Memory B cell (primary cell): ENCODE results near the gene REG4.

Experiments used
- ATAC-seq: fragments of 150-1000 bp; cut with Tn5 transposase; 2 replicates; pipeline ENCODE4 v1.10.0; 2021; ENCODE audit warnings: low read depth, mild to moderate bottlenecking, moderate library complexity
- DNase-seq, 2 donors: peaks; one replicate each; pipeline ENCODE4 v3.0.0; 2022; ENCODE audit warnings: low spot score in 2 of 2
- H3K27ac Mint-ChIP-seq: one replicate; pipeline ENCODE4 v1.8.0; 2022; ENCODE audit warnings: mild to moderate bottlenecking, moderate library complexity, mixed read lengths
- H3K27me3 Mint-ChIP-seq: one replicate; pipeline ENCODE4 v1.8.0; 2022; ENCODE audit warnings: mixed read lengths
- H3K36me3 Mint-ChIP-seq: one replicate; pipeline ENCODE4 v1.8.0; 2022; ENCODE audit warnings: mild to moderate bottlenecking, mixed read lengths
- H3K4me1 Mint-ChIP-seq: one replicate; pipeline ENCODE4 v1.8.0; 2022; ENCODE audit warnings: mixed read lengths
- H3K4me3 Mint-ChIP-seq: one replicate; pipeline ENCODE4 v1.8.0; 2022; ENCODE audit warnings: mild to moderate bottlenecking, moderate library complexity, mixed read lengths
- H3K9me3 Mint-ChIP-seq: one replicate; pipeline ENCODE4 v1.8.0; 2022; ENCODE audit warnings: mixed read lengths

Gene REG4

GRCh38 chr1:119822406-119822805 is 11.1 kb upstream of the REG4 start:
- no peaks in the 10 kb centered on the region for H3K4me1 Mint-ChIP-seq
- H3K27ac Mint-ChIP-seq: no peak overlapping the region
- no peaks in the 10 kb centered on the region for H3K9me3 Mint-ChIP-seq
- DNase-seq: no peak
- H3K27me3 Mint-ChIP-seq: peaks cover 5% of the 10 kb centered on the region
- no peak for ATAC-seq
- no peaks in the 10 kb centered on the region for H3K36me3 Mint-ChIP-seq
- H3K4me3 Mint-ChIP-seq: no peak overlapping the region

DNA sequence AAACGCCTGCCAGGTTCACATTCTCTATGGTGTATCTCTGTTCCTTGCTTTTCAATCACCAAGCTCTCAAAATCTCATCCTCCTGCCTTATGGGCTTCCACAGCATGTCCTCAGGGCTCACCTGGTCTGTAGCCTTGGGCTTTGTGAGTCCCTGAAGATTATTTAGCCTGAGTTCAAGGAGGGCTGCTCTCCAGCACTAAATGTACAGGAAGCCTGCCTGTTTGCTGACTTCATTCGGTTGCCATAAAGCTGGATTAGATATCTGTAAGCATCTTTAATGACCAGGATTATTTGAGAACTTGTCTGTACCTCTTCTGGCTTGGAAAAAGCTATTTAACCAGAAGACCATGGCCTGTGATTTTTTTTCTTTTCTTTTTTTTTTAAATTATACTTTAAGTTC is 6.9 kb upstream of the REG4 start:
- H3K27ac Mint-ChIP-seq: no peak overlapping the region
- H3K4me1 Mint-ChIP-seq: peaks cover 2% of the 10 kb centered on the region
- DNase-seq (no peak), ATAC-seq (no peak)
- no peaks in the 10 kb centered on the region for H3K36me3 Mint-ChIP-seq
- H3K4me3 Mint-ChIP-seq: no peak overlapping the region
- no peaks in the 10 kb centered on the region for H3K9me3 Mint-ChIP-seq
- H3K27me3 Mint-ChIP-seq: peaks cover 5% of the 10 kb centered on the region

GRCh38 chr1:119816407-119816806 is 5.1 kb upstream of the REG4 start:
- DNase-seq: no peak
- H3K27ac Mint-ChIP-seq: no peak overlapping the region
- H3K9me3 Mint-ChIP-seq: no peaks in the 10 kb centered on the region
- H3K36me3 Mint-ChIP-seq: no peaks in the 10 kb centered on the region
- H3K27me3 Mint-ChIP-seq: peaks cover 3% of the 10 kb centered on the region
- peaks cover 2% of the 10 kb centered on the region for H3K4me1 Mint-ChIP-seq
- ATAC-seq: no peak
- H3K4me3 Mint-ChIP-seq: no peak overlapping the region

GRCh38 chr1:119815928-119816327 is 4.7 kb upstream of the REG4 start:
- no peak for ATAC-seq
- H3K4me3 Mint-ChIP-seq: no peak overlapping the region
- H3K27ac Mint-ChIP-seq: no peak overlapping the region

GRCh38 chr1:119815361-119815760 is 4.1 kb upstream of the REG4 start:
- no peak overlapping the region for H3K4me3 Mint-ChIP-seq
- no peak for ATAC-seq
- H3K27me3 Mint-ChIP-seq: peaks cover 3% of the 10 kb centered on the region
- no peak overlapping the region for H3K27ac Mint-ChIP-seq
- H3K9me3 Mint-ChIP-seq: no peaks in the 10 kb centered on the region
- H3K36me3 Mint-ChIP-seq: no peaks in the 10 kb centered on the region
- H3K4me1 Mint-ChIP-seq: peaks cover 2% of the 10 kb centered on the region
- DNase-seq: no peak

More at GRCh38 chr1:119815928-119816327, 4.7 kb upstream of the REG4 start:
- no peak for DNase-seq
- Mint-ChIP-seq H3K9me3 (no peaks in the 10 kb centered on the region), H3K27me3 (peaks cover 3% of the 10 kb centered on the region), H3K36me3 (no peaks in the 10 kb centered on the region), H3K4me1 (peaks cover 2% of the 10 kb centered on the region)

DNA sequence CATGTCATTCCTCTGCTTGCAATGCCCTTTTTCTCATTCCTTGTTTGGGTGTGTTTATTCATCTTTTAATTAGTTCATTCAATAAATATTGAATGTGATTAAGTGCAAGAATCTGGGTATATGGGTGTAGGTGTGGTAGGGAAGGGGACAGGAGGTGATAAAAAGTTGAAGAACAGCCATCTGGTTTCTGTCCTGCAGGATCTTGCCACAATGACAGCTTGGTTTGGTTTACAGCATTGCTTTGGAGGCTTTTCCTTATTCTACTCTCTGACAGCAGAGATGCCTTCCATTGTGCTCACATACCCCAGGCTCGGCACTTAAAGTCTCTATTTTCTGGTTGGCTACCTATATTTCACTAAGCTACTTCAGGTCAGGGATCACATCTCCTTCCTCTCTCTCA is 3.0 kb upstream of the REG4 start:
- Mint-ChIP-seq H3K4me1 (peaks cover 2% of the 10 kb centered on the region), H3K9me3 (no peaks in the 10 kb centered on the region), H3K27me3 (peaks cover 3% of the 10 kb centered on the region), H3K27ac (no peak overlapping the region), H3K4me3 (no peak overlapping the region), H3K36me3 (no peaks in the 10 kb centered on the region)
- ATAC-seq (no peak), DNase-seq (no peak)

DNA sequence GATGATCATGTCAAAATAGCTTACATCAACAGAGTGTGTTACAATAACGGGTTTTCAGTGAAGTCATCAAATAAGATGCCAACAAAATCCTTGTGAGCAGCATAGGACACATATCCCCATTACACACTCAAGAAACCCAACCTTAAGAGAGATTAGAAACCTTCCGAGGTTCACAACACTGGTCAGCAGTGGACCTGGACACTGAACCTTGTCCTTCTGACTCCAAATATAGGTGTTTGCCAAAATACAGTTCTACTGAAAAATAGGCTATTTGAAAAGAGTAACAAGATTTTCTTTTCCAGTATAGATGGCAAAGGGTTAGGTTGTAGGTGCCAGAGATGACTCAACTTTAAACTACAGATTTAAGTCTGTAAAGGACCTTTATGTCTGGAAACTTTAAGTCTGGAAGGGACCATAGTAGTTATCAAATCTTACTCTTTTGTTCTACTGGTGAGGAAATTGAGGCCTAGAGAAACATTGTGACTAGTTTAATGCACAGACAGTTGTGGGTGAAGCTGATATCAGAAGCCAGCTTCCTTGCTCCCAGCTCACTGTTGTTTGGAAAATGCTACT is 811 bp upstream of the REG4 start:
- DNase-seq (no peak), ATAC-seq (no peak)
- H3K9me3 Mint-ChIP-seq: no peaks in the 10 kb centered on the region
- peaks cover 2% of the 10 kb centered on the region for H3K4me1 Mint-ChIP-seq
- H3K27me3 Mint-ChIP-seq: peaks cover 8% of the 10 kb centered on the region
- no peak overlapping the region for H3K27ac Mint-ChIP-seq
- H3K4me3 Mint-ChIP-seq: no peak overlapping the region
- H3K36me3 Mint-ChIP-seq: no peaks in the 10 kb centered on the region

- Mint-ChIP-seq H3K9me3 (no peaks in the 10 kb centered on the region), H3K27me3 (peaks cover 13% of the 10 kb centered on the region), H3K4me3 (no peak overlapping the region), H3K27ac (no peak overlapping the region), H3K4me1 (no peaks in the 10 kb centered on the region), H3K36me3 (no peaks in the 10 kb centered on the region)
- ATAC-seq (peak; percentile 82), DNase-seq (peak; percentile 41 to 45)
Observed at GRCh38 chr1:119808972-119809550, 2.2 kb downstream of the REG4 start.

DNA sequence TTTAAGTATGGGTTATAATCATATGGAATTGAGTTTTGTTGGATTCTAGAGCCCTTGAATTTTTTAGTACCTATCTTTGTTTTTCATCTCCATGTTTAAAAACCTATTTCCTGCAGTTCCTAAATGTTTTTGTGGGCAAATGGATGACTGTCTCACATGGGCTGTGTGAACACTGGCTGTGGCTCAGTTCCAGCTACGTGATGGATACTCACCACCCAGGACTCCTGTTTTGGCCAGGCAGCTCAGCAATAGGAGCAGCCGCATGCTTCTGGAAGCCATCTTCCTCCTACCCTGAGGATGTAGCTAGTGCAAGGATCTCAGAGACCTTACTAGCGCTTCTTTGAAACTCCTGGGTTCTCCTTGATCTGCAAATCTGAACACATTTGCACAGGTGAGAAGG is 2.8 kb downstream of the REG4 start:
- Mint-ChIP-seq H3K4me3 (no peak overlapping the region), H3K9me3 (no peaks in the 10 kb centered on the region), H3K36me3 (no peaks in the 10 kb centered on the region), H3K27me3 (peaks cover 11% of the 10 kb centered on the region), H3K4me1 (no peaks in the 10 kb centered on the region), H3K27ac (no peak overlapping the region)
- no peak for ATAC-seq
- no peak for DNase-seq

DNA sequence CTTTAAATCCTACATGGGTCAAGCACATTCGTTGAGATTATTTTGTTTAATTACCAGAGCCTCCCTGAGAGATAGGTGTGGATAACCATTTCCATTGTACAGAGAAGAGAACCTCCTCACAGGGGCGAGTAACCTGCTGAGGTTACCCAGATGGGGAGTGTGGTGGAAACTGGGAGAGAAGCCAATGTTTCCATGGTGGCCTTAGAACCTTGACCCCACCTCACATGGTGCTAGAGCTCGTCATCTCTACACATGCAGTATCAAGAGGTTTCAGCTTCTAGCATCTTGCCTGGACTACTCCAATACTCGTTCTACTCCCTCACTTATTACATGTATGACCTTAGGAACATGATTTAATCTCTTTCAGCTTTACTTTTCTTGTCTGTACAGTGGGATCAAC is 4.8 kb downstream of the REG4 start:
- H3K36me3 Mint-ChIP-seq: no peaks in the 10 kb centered on the region
- no peaks in the 10 kb centered on the region for H3K4me1 Mint-ChIP-seq
- H3K27ac Mint-ChIP-seq: no peak overlapping the region
- no peak for DNase-seq
- no peak for ATAC-seq
- no peaks in the 10 kb centered on the region for H3K9me3 Mint-ChIP-seq
- H3K4me3 Mint-ChIP-seq: no peak overlapping the region
- peaks cover 11% of the 10 kb centered on the region for H3K27me3 Mint-ChIP-seq

GRCh38 chr1:119805746-119806145 is 5.5 kb downstream of the REG4 start:
- ATAC-seq: no peak
- H3K27me3 Mint-ChIP-seq: peaks cover 11% of the 10 kb centered on the region
- DNase-seq: no peak
- no peaks in the 10 kb centered on the region for H3K36me3 Mint-ChIP-seq
- no peak overlapping the region for H3K27ac Mint-ChIP-seq
- H3K9me3 Mint-ChIP-seq: no peaks in the 10 kb centered on the region
- no peaks in the 10 kb centered on the region for H3K4me1 Mint-ChIP-seq
- no peak overlapping the region for H3K4me3 Mint-ChIP-seq

DNA sequence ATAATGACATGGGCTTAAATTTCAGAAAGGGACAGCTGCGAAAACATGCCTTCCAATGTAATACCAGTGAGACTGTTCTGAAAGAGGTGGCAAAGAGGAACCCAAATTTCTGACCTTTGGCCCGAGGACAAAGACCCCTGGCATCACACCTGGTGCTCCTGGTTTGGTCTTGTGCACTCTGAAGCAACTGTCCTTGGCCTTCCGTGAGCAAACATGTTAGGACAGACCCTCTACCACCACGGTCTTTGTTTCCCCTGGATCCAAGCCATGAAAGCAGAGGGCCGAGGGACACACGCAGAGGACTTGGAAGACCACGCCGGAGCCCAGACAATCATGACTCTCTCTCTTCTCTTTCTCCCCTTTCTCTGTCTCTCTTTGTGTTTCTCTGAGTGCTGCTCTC is 6.0 kb downstream of the REG4 start:
- no peak overlapping the region for H3K4me3 Mint-ChIP-seq

GRCh38 chr1:119799599-119800177 is 11.6 kb downstream of the REG4 start:
- no peaks in the 10 kb centered on the region for H3K27me3 Mint-ChIP-seq
- ATAC-seq: no peak
- H3K27ac Mint-ChIP-seq: no peak overlapping the region
- no peaks in the 10 kb centered on the region for H3K36me3 Mint-ChIP-seq
- H3K4me3 Mint-ChIP-seq: no peak overlapping the region
- no peak for DNase-seq
- no peaks in the 10 kb centered on the region for H3K9me3 Mint-ChIP-seq
- H3K4me1 Mint-ChIP-seq: no peaks in the 10 kb centered on the region

More for the DNA sequence above, 6.0 kb downstream of the REG4 start:
- H3K36me3 Mint-ChIP-seq: no peaks in the 10 kb centered on the region
- no peak overlapping the region for H3K27ac Mint-ChIP-seq
- no peaks in the 10 kb centered on the region for H3K4me1 Mint-ChIP-seq
- no peak for DNase-seq
- no peaks in the 10 kb centered on the region for H3K9me3 Mint-ChIP-seq
- peaks cover 11% of the 10 kb centered on the region for H3K27me3 Mint-ChIP-seq
- no peak for ATAC-seq

DNA sequence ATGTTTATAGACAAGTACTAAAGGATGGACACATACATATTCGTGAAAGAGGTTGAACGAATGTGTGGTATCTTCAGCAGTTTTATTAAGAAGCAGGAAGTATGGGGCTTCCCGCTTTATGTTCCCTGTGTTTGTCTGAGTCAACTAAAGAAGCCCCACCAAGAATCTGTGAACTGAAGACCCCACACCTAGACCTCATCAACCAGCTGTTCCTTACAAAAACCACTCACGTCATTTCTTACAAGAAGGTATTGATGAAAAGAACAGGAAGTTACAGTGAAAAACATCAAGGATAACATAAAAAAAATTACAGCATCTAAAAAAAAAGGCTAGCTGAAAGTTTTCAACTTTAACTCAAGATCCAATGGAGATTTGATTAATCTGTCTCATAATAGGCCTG is 12.3 kb downstream of the REG4 start:
- DNase-seq: no peak
- no peaks in the 10 kb centered on the region for H3K27me3 Mint-ChIP-seq
- no peaks in the 10 kb centered on the region for H3K4me1 Mint-ChIP-seq
- H3K9me3 Mint-ChIP-seq: no peaks in the 10 kb centered on the region
- no peaks in the 10 kb centered on the region for H3K36me3 Mint-ChIP-seq
- no peak overlapping the region for H3K4me3 Mint-ChIP-seq
- no peak overlapping the region for H3K27ac Mint-ChIP-seq
- ATAC-seq: no peak

- H3K27ac Mint-ChIP-seq: no peak overlapping the region
- H3K9me3 Mint-ChIP-seq: no peaks in the 10 kb centered on the region
- H3K4me1 Mint-ChIP-seq: no peaks in the 10 kb centered on the region
- H3K36me3 Mint-ChIP-seq: no peaks in the 10 kb centered on the region
- no peaks in the 10 kb centered on the region for H3K27me3 Mint-ChIP-seq
- DNase-seq (no peak), ATAC-seq (no peak)
- no peak overlapping the region for H3K4me3 Mint-ChIP-seq
Observed at GRCh38 chr1:119797606-119798005, 13.7 kb downstream of the REG4 start.
